Esophagus muscularis mucosa (tissue), 4 donors: ENCODE results near the gene MRPL21. TPM values are rescaled to one million over a fixed set of nuclear protein-coding genes. Genes with fewer than 3 reads are reported as not detected.
"Not testable (repeated sequence)": the region's sequence is repeated elsewhere in the genome, so short reads cannot be mapped to it uniquely, and the experiment has no call there.

Source experiments
- DNase-seq: peaks from one replicate; pipeline ENCODE4 v3.0.0-alpha.2; 2017; ENCODE audit errors: extremely low spot score
- H3K27ac ChIP-seq, 4 donors: fragments of 200-600 bp; sonication (generic); replicated peaks in 1 of 4; 1 replicate in 3 of 4; 2 replicates in 1 of 4; pipeline ENCODE4 v1.5.1; 2016 to 2019; ENCODE audit warnings: mild to moderate bottlenecking in 1 of 4
- H3K27me3 ChIP-seq, 4 donors: fragments of 200-600 bp; sonication (generic); one replicate each; pipeline versions ENCODE4 v1.5.1 to v1.6.0; 2016 to 2019
- H3K36me3 ChIP-seq, 4 donors: fragments of 200-600 bp; sonication (generic); one replicate each; pipeline ENCODE4 v1.5.1; 2016 to 2019
- H3K4me1 ChIP-seq, 4 donors: fragments of 200-600 bp; sonication (generic); one replicate each; pipeline ENCODE4 v1.5.1; 2016 to 2019
- H3K4me3 ChIP-seq, 4 donors: fragments of 200-600 bp; sonication (generic); 1 replicate in 2 of 4; 2 replicates in 2 of 4; pipeline ENCODE4 v1.5.1; 2016 to 2019; ENCODE audit warnings: mild to moderate bottlenecking in 4 of 4, moderate library complexity in 1 of 4
- H3K9me3 ChIP-seq, 4 donors: fragments of 200-600 bp; sonication (generic); 1 replicate in 3 of 4; 2 replicates in 1 of 4; pipeline ENCODE4 v1.5.1; 2016 to 2019
- EP300 ChIP-seq: sonication (generic); formaldehyde crosslinking; IDR thresholded peaks from one replicate; pipeline ENCODE4 v1.6.1; 2017; ENCODE audit warnings: antibody characterized with exemption
- POLR2A ChIP-seq: fragments of 450-650 bp; IDR thresholded peaks from one replicate; pipeline ENCODE4 v1.6.1; 2017; ENCODE audit warnings: antibody characterized with exemption, moderate library complexity, mild to moderate bottlenecking, low read depth
- POLR2AphosphoS5 ChIP-seq, 2 donors: sonication (generic); formaldehyde crosslinking; IDR thresholded peaks; one replicate each; pipeline ENCODE4 v1.6.1; 2017; ENCODE audit warnings: antibody characterized with exemption in 2 of 2
- WGBS: methylation state at CpG from one replicate; pipeline ENCODE4 v1.1.5; 2018; 5-methylcytosine and 5-hydroxymethylcytosine counted together
- intact Hi-C: fragments of 100-400 bp; cut with DNase I; formaldehyde crosslinking; loops from one replicate; pipeline ENCODE4 v1.15.1; 2023
- total RNA-seq, 4 donors: library from RNA; depleted of rRNA; stranded (reverse); fragments of >200 nt; gene quantifications; one replicate each; pipeline versions ENCODE4 v1.1.0 to v1.2.1, GENCODE V29; 2016
- TF ChIP-seq, protein P1 (sequence below), 3 experiments: fragments of 200-600 bp in 2 of 3; fragments of 450-650 bp in 1 of 3; sonication (generic) in 2 of 3; IDR thresholded peaks; one replicate each; pipeline ENCODE4 v1.5.1; 2017 to 2019; ENCODE audit warnings: antibody characterized with exemption in 3 of 3, mild to moderate bottlenecking in 2 of 3, moderate library complexity in 1 of 3

The MRPL21 gene
- total RNA-seq, 4 donors from 2014 or later = 47.2 to 66.2 (median 51.2) TPM

DNA sequence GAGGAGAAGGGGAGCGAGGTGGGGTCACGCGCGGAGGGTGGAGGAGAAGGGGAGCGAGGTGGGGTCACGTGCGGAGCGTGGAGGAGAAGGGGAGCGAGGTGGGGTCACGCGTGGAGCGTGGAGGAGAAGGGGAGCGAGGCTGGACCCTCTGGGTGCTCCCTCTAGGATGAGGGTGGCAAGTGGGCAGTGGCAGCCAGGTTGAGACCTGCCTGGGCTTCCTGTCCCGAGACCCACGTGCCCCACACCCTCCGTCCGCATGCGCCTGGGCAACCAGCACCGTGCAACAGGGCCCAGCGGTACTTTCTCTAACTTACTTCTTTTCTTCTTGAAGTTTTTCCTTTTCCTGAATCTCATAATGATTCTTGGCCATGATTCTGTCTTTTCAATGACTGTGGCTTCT, 11.1 kb downstream of the MRPL21 start:
- Histone ChIP-seq H3K9me3 (no peaks in the 10 kb centered on the region), H3K36me3 (peaks cover 44 to 71% (median 64%) of the 10 kb centered on the region in 4 donors), H3K27me3 (no peaks in the 10 kb centered on the region), H3K27ac (no peak overlapping the region), H3K4me1 (peaks cover 19 to 23% (median 21%) of the 10 kb centered on the region in 4 donors), H3K4me3 (no peak overlapping the region)
- intact Hi-C loops = no loop called here
- WGBS = 95% methylated on average over 20 of the region's 20 CpGs
- no peak for DNase-seq
- TF ChIP-seq POLR2AphosphoS5 (IDR thresholded peaks at IDR 0.05) = no peak
- TF ChIP-seq POLR2A = no peak
- TF ChIP-seq EP300 = no peak
- TF ChIP-seq, protein P1, sequence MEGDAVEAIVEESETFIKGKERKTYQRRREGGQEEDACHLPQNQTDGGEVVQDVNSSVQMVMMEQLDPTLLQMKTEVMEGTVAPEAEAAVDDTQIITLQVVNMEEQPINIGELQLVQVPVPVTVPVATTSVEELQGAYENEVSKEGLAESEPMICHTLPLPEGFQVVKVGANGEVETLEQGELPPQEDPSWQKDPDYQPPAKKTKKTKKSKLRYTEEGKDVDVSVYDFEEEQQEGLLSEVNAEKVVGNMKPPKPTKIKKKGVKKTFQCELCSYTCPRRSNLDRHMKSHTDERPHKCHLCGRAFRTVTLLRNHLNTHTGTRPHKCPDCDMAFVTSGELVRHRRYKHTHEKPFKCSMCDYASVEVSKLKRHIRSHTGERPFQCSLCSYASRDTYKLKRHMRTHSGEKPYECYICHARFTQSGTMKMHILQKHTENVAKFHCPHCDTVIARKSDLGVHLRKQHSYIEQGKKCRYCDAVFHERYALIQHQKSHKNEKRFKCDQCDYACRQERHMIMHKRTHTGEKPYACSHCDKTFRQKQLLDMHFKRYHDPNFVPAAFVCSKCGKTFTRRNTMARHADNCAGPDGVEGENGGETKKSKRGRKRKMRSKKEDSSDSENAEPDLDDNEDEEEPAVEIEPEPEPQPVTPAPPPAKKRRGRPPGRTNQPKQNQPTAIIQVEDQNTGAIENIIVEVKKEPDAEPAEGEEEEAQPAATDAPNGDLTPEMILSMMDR (IDR thresholded peaks at IDR 0.05) = no peak

DNA sequence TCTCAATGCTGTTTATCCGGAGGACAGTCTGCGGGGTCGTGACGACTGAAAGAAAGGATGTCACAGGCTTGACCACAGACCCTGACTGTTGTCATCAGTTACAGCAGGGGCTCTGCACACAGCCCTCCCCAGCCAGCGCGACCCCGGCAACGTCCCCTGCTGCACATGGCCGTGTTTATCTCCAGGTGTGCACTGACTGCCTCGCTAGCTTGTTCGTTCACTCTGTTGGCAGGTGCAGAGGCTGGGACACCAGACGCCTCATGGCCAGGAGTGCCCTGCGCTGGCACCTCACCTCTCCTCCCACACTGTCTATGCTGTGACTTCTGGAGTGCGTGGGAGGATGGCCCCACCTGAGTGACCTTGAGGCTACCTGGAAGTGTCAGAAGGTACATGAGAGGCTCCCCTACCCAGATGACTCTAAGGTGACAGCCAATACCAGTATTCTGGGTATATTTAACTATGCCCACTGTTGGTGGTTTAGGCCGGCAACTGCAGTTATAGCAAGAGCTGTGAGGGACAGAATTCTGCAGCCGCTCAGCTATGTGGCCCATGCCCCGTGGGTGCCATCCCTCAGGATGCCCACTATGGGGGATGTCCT, 12.2 kb downstream of the MRPL21 start:
- no peaks in the 10 kb centered on the region for H3K27me3 ChIP-seq
- H3K36me3 ChIP-seq = peaks cover 34 to 60% (median 52%) of the 10 kb centered on the region in 4 donors
- peak overlapping the region; percentile 66 to 76 (median 74) for H3K27ac ChIP-seq
- no peak for TF ChIP-seq EP300
- no peak for TF ChIP-seq POLR2AphosphoS5 (IDR thresholded peaks at IDR 0.05)
- TF ChIP-seq POLR2A = no peak
- TF ChIP-seq, protein P1 (IDR thresholded peaks at IDR 0.05) = no peak
- no peak for DNase-seq
- intact Hi-C loops = no loop called here
- H3K4me1 ChIP-seq = peaks cover 19 to 23% (median 21%) of the 10 kb centered on the region in 4 donors
- WGBS = 60% methylated on average over 10 of the region's 17 CpGs
- H3K4me3 ChIP-seq = no peak overlapping the region
- no peaks in the 10 kb centered on the region for H3K9me3 ChIP-seq

DNA sequence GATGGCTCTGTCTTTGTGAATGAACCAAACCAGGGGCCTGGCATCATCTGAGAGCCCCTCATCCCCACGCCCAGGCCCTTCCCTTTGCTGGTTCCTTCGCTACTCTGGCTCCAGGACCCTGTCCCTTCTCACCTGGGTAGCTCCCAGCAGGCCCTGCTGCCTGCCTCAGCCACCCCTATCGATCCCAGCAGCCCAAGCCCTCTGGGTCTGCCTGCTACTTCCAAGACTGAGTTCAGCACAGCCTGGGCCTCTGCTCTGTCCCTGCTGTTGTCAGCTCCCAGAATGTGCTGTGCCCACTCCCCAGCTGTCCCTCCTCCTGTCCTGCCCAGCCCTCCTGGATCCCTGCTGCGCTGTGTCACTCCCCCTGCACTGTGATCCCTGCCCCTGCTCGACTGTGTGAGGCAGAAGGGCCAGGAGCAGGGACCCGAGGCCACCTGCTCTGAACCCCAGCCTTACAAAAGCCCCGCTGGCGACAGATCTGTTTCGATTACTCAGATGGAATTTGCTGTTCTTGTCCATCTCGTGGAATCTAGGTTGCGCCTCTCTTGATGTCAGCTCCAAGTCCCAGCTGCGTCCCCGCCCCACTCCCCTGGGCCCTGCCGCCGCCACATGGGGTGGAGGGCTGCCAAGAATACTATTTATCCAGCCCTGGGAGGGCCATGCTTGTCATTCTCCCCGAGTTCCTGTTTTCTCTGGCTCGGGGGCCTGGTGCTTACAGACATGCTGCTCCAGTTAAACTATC, 13.0 kb downstream of the MRPL21 start:
- peaks cover 19 to 23% (median 21%) of the 10 kb centered on the region in 4 donors for H3K4me1 ChIP-seq
- intact Hi-C loops = no loop called here
- H3K27ac ChIP-seq = peak overlapping the region; percentile 66 to 76 (median 74)
- H3K4me3 ChIP-seq = no peak overlapping the region
- no peaks in the 10 kb centered on the region for H3K9me3 ChIP-seq
- 40% methylated on average over 16 of the region's 17 CpGs for WGBS
- TF ChIP-seq, protein P1 (IDR thresholded peaks at IDR 0.05) = no peak
- TF ChIP-seq POLR2A (no peak), EP300 (no peak), POLR2AphosphoS5 (IDR thresholded peaks at IDR 0.05) (peak; percentile 60 to 78)
- no peaks in the 10 kb centered on the region for H3K27me3 ChIP-seq
- DNase-seq = peak; percentile 93
- H3K36me3 ChIP-seq = peaks cover 28 to 52% (median 44%) of the 10 kb centered on the region in 4 donors

DNA sequence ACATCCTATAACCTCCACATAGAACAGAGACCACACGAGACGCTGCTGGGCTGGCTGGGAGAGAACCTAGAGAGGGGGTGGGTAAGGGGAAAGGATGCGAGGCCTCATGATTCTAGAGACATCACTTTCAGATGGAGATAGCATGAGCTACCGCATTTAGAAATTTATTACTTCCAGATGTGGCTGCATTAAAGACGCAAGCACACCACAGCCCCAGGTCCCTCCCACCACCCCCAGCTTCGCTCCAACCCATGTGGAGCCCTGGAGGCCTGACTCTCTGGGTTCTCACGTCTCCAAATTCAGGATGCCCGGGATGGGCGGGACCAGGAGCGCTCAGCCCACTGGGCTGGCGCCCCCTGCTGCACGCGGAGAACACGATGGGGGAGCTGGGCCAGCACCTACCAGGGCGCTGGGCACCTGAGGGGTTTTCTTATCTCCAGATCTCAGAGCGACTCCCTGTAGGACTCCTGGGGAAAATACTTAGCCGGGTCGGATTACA, 13.6 kb downstream of the MRPL21 start:
- intact Hi-C loops = no loop called here
- no peak for DNase-seq
- Histone ChIP-seq H3K4me3 (no peak overlapping the region), H3K27ac (peak overlapping the region; percentile 66 to 76 (median 74)), H3K4me1 (peaks cover 19 to 23% (median 21%) of the 10 kb centered on the region in 4 donors), H3K27me3 (no peaks in the 10 kb centered on the region), H3K9me3 (no peaks in the 10 kb centered on the region), H3K36me3 (peaks cover 21 to 45% (median 38%) of the 10 kb centered on the region in 4 donors)
- TF ChIP-seq, protein P1 (IDR thresholded peaks at IDR 0.05) = peak; percentile 47 to 50 (median 49)
- no peak for TF ChIP-seq POLR2AphosphoS5 (IDR thresholded peaks at IDR 0.05)
- no peak for TF ChIP-seq POLR2A
- TF ChIP-seq EP300 = no peak
- 64% methylated on average over 6 of the region's 18 CpGs for whole genome bisulfite sequencing

DNA sequence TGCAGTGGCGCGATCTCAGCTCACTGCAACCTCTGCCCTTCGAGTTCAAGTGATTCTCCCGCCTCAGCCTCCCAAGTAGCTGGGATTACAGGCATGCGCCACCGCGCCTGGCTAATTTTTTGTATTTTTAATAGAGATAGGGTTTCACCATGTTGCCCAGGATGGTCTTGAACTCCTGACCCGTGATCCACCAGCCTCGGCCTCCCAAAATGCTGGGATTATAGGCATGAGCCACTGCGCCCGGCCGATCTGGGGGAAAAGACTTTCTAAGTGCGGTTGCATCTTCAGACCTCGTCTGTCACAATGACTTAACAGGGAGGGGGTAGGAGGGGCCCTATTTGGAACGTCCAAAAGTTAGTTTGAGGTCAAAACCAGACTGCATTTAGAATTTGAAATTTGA, 18.8 kb downstream of the MRPL21 start:
- H3K9me3 ChIP-seq, H3K27ac ChIP-seq, DNase-seq, intact Hi-C loops, H3K27me3 ChIP-seq, H3K4me3 ChIP-seq, H3K4me1 ChIP-seq, H3K36me3 ChIP-seq: not testable (repeated sequence)
- 98% methylated on average over 15 of the region's 15 CpGs for WGBS
